K562 (cell line): ENCODE measurements around the gene ARHGAP22. TPM values are rescaled to one million over a fixed set of nuclear protein-coding genes. Genes with fewer than 3 reads are reported as not detected.

Experiments
- ARID3B ChIP-seq: fragments of 250-450 bp; sonication (Bioruptor Pico); IDR thresholded peaks from 2 replicates; pipeline ENCODE4 v1.4.0; 2020; ENCODE audit warnings: borderline replicate concordance
- CBX5 ChIP-seq: IDR thresholded peaks from 2 replicates; pipeline ENCODE4 v1.6.1; 2014; ENCODE audit warnings: low read depth, borderline replicate concordance
- CC2D1A ChIP-seq: fragments of 450-650 bp; IDR thresholded peaks from 2 replicates; pipeline ENCODE4 v1.6.1; 2017; ENCODE audit warnings: mild to moderate bottlenecking
- ERF ChIP-seq: fragments of 450-650 bp; formaldehyde crosslinking; IDR thresholded peaks from 2 replicates; pipeline ENCODE4 v1.4.0; 2020; ENCODE audit warnings: mild to moderate bottlenecking, mixed read lengths
- NELFE ChIP-seq: IDR thresholded peaks from 2 replicates; pipeline ENCODE4 v1.6.1; 2011; ENCODE audit warnings: mild to moderate bottlenecking; ENCODE audit not compliant: insufficient read depth, insufficient read length
- NFXL1 ChIP-seq: fragments of 450-650 bp; formaldehyde crosslinking; IDR thresholded peaks from 2 replicates; pipeline ENCODE4 v1.4.0; 2021; ENCODE audit warnings: mild to moderate bottlenecking
- PURB ChIP-seq: sonication (generic); formaldehyde crosslinking; IDR thresholded peaks from 2 replicates; pipeline ENCODE4 v1.9.0; 2021; ENCODE audit warnings: low read depth, mild to moderate bottlenecking, missing genetic modification reagents
- REST ChIP-seq, 2 experiments: fragments of 450-650 bp; formaldehyde crosslinking in 1 of 2; IDR thresholded peaks; 2 replicates each; pipeline versions ENCODE4 v1.4.0 to v1.6.1; 2014 to 2020; ENCODE audit warnings: mild to moderate bottlenecking in 2 of 2, borderline replicate concordance in 1 of 2, low read depth in 1 of 2
- TCFL5 ChIP-seq: fragments of 250-450 bp; sonication (Bioruptor Pico); conservative IDR thresholded peaks from 2 replicates; pipeline ENCODE4 v1.6.1; 2021; ENCODE audit warnings: mild to moderate bottlenecking, moderate library complexity, matching md5 sums
- ZNF639 ChIP-seq, 2 experiments: fragments of 200-800 bp in 1 of 2; sonication (Bioruptor generic) in 1 of 2; sonication (generic) in 1 of 2; formaldehyde crosslinking in 1 of 2; IDR thresholded peaks in 1 of 2; conservative IDR thresholded peaks in 1 of 2; 2 replicates each; pipeline versions ENCODE4 v1.5.0 to v1.6.1; 2016 to 2020; ENCODE audit warnings: missing compliant biosample characterization in 1 of 2, missing genetic modification characterization in 1 of 2, missing genetic modification reagents in 1 of 2
- polyA plus RNA-seq, 8 experiments: library from polyadenylated mRNA; depleted of rRNA in 4 of 8; stranded (reverse) in 5 of 8; unstranded in 3 of 8; fragments of >200 nt; fragmentation: Nextera tagmentation in 2 of 8; fragmentation: Illumina TruSeq in 1 of 8; extraction: Ambion mirVana in 2 of 8; extraction: Trizol in 1 of 8; gene quantifications; 2 replicates each; pipeline versions ENCODE4 v1.2.1 to v1.2.3, GENCODE V29; 2011 to 2014; ENCODE audit warnings: inconsistent platforms in 1 of 8, missing spikeins in 1 of 8
- total RNA-seq, 7 experiments: library from RNA; depleted of rRNA in 6 of 7; stranded (reverse); fragments of >200 nt in 6 of 7; fragmentation: Illumina TruSeq in 2 of 7; extraction: Trizol in 2 of 7; gene quantifications; 2 replicates each; pipeline versions ENCODE4 v1.2.1 to v1.2.3, GENCODE V29; 2011 to 2021; ENCODE audit warnings: low replicate concordance in 1 of 7
- TF ChIP-seq, protein P1 (sequence below): sonication (generic); formaldehyde crosslinking; IDR thresholded peaks from 2 replicates; pipeline ENCODE4 v1.8.0; 2022; ENCODE audit warnings: mild to moderate bottlenecking, missing genetic modification reagents, borderline replicate concordance

The ARHGAP22 gene
- total and polyA plus RNA-seq, 9 of the 15 experiments (the other 6 are each of a cell fraction or from before 2014, with no cell fraction given), result 1.3 to 28.1 (median 12.7) TPM

- TF ChIP-seq REST (IDR thresholded peaks at IDR 0.05; ENCODE audit: borderline replicate concordance) (no peak), REST (CRISPR knock-in tag; IDR thresholded peaks at IDR 0.05; ENCODE audit: low read depth) (0 out of 2 replicates have a peak, but pooled peaks have one; percentile 34), CBX5 (no peak), PURB (no peak), ZNF639 (CRISPR knock-in tag; conservative IDR thresholded peaks at IDR 0.05 in 1 of 2, IDR thresholded peaks at IDR 0.05 in 1 of 2) (peak in 1 of 2 experiments; percentile 72; a peak in 2 of 4 replicates), TCFL5 (CRISPR knock-in tag) (no peak), NFXL1 (CRISPR knock-in tag) (no peak), ERF (CRISPR knock-in tag) (peak; percentile 91), CC2D1A (no peak), NELFE (no peak), ARID3B (0 out of 2 replicates have a peak, but pooled peaks have one; percentile 16)
- TF ChIP-seq, protein P1, sequence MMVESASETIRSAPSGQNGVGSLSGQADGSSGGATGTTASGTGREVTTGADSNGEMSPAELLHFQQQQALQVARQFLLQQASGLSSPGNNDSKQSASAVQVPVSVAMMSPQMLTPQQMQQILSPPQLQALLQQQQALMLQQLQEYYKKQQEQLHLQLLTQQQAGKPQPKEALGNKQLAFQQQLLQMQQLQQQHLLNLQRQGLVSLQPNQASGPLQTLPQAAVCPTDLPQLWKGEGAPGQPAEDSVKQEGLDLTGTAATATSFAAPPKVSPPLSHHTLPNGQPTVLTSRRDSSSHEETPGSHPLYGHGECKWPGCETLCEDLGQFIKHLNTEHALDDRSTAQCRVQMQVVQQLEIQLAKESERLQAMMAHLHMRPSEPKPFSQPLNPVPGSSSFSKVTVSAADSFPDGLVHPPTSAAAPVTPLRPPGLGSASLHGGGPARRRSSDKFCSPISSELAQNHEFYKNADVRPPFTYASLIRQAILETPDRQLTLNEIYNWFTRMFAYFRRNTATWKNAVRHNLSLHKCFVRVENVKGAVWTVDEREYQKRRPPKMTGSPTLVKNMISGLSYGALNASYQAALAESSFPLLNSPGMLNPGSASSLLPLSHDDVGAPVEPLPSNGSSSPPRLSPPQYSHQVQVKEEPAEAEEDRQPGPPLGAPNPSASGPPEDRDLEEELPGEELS (CRISPR knock-in tag), result no peak
Measured at GRCh38 chr10:48480397-48481374, 124.2 kb downstream of the ARHGAP22 start (continued).
